Uterus (tissue), 2 donors: ENCODE measurements around the gene C6orf15.

Experiments
- POLR2A ChIP-seq, 2 donors: fragments of 450-650 bp; IDR thresholded peaks; one replicate each; pipeline ENCODE4 v1.6.1; 2016; ENCODE audit warnings: antibody characterized with exemption in 2 of 2, mild to moderate bottlenecking in 1 of 2, moderate library complexity in 1 of 2
- TF ChIP-seq, protein P1 (sequence below), 4 experiments: fragments of 200-600 bp in 2 of 4; fragments of 450-650 bp in 2 of 4; sonication (generic) in 2 of 4; IDR thresholded peaks; one replicate each; pipeline ENCODE4 v1.5.1; 2016 to 2019; ENCODE audit warnings: antibody characterized with exemption in 4 of 4, mild to moderate bottlenecking in 2 of 4, moderate library complexity in 1 of 4

DNA sequence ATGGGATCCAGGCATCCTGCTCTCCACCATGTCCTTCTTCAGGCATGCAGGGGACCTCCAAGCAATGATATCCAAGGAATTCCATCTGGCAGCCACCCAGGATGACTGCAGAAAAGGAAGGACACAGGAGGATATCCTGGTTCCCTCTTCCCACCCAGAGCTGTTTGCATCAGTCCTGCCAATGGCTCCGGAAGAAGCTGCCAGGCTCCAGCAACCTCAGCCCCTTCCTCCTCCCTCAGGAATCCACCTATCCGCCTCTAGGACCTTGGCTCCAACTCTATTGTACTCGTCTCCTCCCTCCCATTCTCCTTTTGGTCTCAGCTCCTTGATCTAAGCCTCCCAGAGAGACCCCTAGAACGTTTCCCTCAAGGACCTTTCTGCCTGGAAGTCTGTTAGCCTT lies 27.2 kb upstream of the C6orf15 start:
- TF ChIP-seq POLR2A (IDR thresholded peaks at IDR 0.05), result no peak
- TF ChIP-seq, protein P1, sequence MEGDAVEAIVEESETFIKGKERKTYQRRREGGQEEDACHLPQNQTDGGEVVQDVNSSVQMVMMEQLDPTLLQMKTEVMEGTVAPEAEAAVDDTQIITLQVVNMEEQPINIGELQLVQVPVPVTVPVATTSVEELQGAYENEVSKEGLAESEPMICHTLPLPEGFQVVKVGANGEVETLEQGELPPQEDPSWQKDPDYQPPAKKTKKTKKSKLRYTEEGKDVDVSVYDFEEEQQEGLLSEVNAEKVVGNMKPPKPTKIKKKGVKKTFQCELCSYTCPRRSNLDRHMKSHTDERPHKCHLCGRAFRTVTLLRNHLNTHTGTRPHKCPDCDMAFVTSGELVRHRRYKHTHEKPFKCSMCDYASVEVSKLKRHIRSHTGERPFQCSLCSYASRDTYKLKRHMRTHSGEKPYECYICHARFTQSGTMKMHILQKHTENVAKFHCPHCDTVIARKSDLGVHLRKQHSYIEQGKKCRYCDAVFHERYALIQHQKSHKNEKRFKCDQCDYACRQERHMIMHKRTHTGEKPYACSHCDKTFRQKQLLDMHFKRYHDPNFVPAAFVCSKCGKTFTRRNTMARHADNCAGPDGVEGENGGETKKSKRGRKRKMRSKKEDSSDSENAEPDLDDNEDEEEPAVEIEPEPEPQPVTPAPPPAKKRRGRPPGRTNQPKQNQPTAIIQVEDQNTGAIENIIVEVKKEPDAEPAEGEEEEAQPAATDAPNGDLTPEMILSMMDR (IDR thresholded peaks at IDR 0.05), result no peak
